HG02798 (cell line): ENCODE data around the gene MROH7.

Experiments
- ATAC-seq: cut with Tn5 transposase; IDR thresholded peaks from one replicate; pipeline ENCODE4 v1.9.1; 2021; ENCODE audit warnings: mild to moderate bottlenecking; ENCODE audit not compliant: unreplicated experiment, poor library complexity

MROH7 gene

DNA sequence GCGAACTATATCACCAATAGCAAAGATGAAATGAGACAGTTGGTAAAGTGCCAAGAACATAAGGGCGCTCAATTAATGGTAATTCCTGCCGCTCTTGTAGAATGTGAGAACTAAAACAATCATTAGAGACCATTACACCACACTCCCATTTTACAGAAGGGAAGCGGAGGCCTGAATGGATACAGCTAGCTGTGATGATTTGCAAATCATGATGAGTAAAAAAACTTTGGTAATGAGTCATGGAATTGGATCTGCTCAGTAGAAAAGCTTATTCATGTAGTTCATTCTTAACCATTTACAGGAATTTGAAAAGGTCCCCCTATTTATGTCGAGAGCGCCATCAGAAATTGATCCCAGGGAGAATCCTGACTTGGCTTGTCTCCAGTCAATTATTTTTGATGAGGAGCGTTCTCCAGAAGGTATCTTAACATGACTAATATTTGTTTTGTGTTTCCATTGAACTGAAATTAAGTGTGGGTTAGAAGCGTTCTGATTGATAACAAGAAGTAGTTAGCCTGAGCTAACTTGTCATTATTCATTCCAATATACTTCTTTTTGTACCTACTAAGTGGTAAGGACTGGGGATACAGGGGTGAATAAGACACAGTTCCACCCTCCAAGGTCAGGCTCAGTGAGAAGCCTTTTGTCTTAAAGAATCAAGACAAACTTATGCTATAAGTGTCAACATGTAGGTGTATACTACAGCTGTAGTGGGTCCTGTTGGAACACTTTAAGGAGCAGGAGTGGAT is 74.9 kb downstream of the MROH7 start:
- no peak for ATAC-seq

DNA sequence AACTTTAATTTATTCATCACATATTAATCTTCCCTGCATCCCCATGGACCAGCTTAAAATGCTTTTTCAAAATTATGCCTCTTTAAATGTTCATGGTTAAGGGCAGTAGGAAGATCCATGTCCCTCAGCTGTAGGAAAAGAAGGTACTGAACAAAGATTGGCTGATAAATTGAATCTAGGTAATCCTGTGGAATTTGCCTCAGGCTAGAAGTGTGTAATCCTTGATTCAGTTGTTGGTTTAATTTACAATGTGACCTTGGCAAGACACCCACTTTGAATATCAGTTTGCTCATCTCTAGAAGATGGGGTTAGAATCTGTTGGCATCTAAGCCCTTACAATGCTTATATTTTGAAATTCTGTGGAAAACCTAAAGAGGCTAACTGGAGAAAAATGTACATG is 80.1 kb downstream of the MROH7 start:
- no peak for ATAC-seq

DNA sequence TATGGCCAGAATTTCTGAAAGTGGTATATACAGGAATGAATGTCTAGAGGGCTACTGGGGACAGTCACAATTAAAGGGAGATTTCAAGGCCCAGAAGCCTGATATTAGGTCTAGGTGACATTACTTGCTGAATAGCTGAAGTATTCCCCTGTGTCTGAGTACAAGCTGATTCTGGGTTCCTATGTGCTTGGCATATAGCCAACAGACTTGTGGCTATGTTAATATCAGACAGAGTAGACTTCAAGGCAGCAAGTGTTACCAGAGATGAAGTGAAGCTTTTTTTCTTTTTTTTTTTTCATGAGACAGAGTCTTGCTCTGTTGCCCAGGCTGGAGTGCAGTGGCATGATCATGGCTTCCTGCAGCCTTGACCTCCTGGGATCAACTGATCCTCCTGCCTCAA is 82.4 kb downstream of the MROH7 start:
- no peak for ATAC-seq

DNA sequence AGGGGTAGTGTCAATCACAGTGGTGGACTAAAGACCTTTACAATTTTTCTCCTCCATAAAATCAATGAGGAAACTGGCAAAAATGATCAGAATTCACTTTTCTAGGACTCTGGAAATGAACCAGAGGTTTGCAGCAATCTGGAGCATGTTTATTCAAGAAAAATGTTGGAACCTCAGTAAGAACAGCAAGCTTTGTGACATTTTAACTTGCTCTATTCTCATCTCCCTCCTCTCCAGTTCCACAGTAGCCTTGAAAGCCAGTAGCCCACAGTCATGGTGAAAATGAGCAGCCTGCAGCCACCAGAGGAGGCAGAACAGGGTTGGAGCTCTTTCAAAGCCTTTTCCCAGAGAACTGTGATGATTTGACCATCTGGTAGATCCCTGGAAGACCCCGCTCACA is 83.2 kb downstream of the MROH7 start:
- ATAC-seq = no peak

DNA sequence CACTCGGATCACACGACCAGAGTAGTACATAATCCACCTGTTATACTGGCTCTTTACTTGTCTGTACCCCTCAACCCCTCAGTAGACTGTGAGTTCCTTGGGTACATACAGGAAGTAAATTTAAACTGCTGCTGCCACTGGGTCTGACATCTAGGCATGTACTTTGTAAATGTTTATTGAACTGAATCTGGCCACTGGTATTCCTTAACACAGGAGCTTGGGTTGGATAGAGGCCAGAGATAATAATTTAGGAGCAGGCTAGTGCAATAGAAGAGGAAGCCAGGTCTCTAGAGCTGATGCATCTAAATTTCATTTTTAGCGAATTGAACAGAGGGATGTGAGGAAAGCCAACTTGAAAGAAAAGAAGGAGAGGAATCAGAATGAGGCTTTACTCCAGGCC is 86.4 kb downstream of the MROH7 start:
- no peak for ATAC-seq

DNA sequence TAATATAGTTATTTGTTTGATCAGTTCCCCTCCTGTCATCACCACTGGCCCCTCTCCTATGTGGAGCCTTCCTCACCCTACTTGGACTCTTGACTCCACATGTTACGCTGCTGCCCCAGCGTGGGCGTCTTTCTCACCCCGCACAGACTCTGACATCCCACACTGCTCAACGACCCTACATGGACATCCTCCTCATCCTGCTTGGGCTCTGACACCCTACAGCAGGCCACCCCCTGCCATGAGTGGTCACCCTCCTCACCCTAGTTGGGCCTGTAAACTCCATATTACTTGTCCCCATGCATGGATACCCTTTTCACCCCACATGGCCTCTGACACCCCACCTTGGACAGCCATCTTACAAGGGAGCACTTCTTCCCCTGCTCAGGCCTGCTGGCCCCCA is 95.1 kb downstream of the MROH7 start:
- no peak for ATAC-seq

DNA sequence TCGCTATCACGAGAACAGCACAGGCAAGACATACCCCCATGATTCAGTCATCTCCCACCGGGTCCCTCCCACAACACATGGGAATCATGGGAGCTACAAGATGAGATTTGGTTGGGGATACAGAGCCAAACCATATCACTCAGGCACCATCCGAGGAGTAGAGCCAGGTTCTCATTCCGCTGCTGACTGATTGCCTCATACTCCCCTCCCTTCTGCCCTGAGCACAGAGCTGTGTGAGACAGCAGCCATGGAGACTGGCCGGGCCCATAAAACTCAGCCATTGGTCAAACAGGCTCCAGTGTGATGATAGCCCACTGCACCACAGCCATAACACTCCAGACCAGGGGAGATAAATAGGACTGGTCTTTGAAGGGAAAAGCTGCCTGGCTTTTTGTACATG is 96.7 kb downstream of the MROH7 start:
- ATAC-seq = no peak

DNA sequence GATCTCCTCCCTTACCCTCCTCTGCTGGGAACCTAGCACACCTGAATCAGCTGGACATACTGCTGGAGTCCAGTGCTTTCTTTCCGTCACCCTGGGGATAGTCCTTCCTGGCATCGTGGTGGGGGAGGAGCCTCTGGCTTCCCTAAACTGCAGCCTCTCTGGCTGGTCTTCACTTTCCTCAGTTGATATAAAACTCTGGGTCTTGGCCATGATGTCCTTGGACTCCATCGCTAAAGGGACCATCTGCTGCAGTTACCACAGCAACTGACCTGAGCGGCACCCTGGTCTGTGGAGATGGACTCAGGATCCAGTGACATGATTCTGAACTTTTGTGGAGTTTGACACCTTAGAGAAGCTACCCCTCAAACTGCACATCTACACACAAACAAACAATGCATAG is 99.9 kb downstream of the MROH7 start:
- no peak for ATAC-seq

DNA sequence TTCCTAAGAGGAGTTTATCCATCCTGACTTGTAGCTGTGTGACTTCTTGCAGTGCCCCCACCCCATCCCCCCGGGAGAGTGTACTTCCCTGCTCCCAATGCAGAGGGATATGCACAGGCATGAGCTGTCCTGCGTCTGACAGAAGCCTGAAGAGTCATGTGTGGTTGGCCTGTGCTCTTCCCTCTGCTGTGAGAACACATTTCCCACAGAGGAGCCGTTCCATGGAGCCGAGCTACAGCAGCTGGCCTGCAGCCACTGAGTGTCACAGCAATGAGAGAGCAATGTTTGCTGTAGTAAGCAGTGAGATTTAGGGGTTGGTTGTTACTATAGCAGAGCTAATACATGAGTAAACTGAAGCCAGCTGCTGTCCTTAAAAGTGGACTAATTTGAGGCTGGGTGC is 100.7 kb downstream of the MROH7 start:
- ATAC-seq = no peak

DNA sequence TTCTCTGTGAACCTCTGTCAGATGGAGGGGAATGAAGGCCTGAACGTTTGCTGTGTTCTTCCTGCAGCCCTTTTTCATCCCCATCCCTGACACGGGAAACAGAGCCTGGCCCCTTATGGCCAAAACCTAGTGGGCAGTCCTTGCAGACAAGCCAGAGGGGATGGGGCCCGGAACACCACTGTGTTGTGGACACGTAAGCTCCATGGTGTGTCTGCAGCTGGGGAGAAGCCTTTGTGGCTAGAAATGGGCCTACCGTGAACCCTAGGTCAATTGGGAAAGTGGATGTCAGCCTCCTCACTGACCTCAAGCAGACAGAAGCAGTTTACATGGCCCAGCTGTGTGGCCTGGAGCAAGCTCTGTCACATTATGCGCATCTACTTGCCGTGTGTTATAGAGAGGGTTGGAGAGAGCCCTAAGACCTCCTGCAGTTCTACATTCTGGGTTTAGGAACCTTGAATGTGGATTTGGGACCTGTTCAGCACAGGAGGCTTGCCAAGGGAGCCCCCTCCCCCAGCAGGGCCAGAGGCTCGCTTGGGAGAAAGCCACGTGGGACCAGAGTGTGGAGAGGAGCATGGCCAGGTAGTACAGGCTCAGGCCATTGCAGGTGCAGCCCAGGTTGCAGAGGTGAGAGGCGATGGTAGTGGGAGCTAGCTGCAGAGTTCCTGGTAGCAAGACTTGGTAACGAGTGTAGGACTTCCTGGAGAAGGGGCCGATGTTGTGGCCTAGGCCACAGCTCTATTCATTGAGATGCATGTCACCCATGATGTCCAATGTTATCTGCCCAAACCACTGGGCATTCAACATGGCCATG is 102.0 kb downstream of the MROH7 start:
- no peak for ATAC-seq

DNA sequence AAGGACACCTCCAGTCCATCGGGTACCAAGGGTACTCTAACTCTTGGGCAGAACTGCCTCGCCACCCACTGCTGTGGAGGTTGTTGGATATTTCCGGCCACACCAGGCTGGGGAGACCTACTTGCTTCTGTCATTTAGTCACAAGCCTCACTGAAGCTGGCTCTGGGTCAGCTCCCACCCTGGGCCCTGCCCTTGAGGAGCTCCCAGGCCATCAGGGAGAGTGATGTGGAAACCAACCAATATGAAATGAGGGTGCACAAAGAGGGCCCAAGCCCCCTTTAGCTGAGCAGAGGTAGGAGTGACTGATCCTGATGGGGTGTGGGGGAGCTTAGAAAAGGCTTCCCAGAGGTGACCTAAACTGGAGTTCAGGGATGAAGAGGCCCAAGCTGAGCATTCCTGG is 103.1 kb downstream of the MROH7 start:
- no peak for ATAC-seq

DNA sequence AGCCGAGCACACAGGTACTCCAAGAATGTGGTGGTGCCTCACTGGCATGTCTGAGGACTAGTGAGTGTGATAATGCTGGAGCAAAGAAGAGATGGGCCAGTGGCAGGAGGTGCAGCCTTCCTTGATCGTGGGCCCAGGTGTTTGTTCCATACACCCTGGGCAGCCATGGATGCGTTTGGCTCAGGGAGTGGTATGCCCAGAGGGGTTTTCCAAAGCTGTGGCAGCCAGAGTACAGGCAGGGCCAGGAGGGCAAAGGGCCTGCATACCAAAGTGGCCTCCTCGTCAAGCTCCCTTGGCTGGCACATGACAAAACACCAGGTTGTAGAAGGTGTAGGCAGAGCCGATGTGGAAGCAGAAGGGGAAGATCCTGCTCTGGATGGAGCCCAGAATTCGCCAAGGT is 103.7 kb downstream of the MROH7 start:
- no peak for ATAC-seq

DNA sequence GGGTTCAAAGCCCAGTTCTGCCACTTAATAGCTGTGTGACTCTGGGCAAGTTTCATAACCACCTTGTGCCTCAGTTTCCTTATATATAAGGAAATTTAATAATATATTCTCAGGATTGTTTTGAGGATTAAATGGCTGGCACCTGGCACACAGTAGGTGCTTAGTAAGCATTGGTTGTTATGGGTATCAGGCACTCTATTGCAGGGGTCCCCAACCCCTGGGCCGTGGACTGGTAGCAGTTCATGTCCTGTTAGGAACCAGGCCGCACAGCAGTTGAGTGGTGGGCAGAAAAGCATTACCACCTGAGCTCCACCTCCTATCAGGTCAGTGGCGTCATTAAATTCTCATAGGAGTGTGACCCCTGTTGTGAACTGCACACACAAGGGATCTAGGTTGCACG is 104.3 kb downstream of the MROH7 start:
- no peak for ATAC-seq

DNA sequence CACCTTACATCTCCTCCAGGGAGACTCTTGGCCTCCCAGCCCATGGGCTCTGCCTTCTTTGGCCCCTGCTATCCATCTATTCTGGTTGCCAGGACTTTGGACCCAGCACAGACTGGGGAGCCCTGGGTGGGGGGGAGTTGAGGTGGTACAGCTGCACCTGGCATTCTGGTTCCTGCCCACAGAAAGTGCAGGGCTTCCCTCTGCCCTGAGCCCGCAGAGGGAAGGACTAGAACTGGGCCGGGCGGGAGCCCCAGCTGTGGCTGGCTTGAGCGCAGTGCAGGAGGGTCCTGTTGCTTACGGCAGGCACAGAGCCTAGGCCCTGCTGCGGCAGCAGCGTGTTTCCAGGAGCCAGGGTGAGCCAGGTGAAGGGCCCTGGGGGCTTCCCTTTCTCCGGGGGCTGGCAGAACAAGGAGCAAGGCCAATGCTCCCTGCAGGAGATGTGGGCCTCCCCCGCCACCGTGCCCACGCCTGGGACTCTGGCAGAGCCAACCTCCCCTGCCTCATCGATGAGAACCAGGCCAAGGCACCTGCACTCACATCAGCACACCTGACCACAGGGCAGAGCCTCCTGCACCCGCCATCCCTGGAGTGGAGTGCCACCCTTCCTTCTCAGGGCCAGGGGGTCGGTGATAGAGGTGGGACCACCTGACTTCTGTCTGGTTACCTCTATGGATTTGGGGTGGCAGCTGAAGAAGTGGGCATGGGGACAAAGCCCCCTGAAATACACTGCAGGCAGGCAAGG is 106.7 kb downstream of the MROH7 start:
- no peak for ATAC-seq

DNA sequence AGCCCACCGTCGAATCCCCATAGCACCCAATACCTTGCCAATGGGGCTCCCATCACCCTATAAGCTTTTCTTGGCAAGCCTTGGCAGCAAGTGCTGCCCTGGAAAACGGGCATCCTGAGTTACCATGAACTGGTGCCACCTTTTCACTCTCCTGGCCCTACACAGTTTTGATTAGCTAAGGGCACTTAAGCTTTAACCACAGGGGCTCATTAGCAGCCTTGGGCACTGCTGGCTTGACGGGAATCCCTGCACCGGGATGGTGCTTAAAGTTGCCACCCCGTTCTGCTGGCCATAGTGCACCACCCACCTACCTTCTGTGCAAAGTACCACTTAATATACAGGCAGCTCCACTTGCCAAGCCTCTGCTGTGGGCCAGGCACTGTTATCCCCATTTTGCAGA is 109.0 kb downstream of the MROH7 start:
- ATAC-seq = no peak

DNA sequence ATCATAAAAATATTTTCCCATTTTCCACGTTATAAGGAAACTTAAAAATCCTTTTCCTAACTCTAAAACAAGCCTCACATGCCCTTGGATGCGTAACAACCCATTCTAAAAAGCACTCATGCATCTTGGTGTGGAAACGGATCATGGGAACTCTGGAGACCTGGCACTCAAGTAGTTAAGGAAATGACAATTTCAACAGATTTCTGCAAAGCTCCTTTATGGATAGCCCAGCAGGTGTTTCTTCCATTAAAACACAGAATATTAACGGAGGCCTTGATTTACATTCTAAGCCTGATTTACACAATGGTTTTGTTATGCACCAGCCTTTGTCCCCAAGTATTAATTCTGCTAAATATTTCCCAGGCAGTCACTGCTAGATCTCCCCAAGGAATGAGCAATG is 109.8 kb downstream of the MROH7 start:
- ATAC-seq = no peak

DNA sequence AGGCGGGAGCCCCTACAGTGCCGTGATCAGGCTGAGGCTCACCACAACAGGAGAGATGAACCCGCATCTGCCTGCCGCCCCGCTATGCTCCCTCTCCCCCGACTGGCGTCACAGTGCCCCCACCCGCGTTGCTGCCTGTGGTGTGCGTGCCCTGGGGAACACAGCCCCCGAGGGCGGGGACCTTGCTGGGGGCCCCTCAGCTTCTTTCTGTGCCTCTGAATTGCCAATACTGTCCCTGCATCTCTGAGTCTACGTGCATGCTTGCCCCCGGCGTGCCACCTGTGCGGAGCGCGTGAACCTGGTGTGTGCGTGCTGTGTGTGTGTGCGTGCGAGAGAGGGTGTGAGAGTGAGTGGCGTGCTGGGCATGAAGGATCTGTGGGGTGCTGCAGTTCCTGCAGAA is 112.5 kb downstream of the MROH7 start:
- no peak for ATAC-seq

DNA sequence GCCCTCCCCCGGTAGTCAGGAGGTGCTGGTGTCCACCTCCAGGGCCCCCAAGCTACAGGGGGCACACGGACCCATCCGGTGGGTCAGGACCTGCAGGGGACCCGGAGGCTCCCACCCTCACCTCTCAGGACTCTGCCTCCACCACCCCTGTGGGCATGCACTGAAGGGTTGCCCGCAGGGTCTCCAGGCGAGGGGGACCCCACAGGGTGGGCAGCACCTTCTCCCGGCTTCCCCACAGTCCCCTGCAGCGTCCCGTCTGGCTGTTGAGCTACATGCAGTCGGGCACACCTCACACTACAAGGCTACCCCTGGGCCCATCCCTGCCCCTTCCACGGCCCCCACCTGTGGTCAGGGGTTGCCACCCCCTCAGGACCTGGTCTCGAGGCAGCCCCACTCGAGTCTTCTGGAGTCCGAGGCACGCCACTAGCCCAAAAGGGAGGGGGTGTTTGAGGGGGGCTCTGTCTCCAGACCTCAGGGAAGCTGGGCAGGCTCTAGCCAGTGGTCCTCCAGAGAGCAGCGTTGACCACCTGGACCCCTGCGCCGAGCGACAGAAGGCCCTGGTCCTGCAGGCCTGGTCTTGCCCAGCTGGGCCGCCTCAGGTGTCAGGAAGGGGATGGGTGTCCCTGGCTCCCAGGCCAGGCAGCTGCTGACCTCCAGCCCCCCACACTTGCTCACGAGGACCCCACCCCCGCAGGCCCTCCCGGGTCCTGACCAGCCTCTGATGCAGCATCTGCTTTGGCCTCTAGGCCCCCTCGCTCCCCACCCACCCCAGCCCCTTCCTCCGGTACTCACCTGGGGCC is 113.1 kb downstream of the MROH7 start:
- ATAC-seq = no peak

DNA sequence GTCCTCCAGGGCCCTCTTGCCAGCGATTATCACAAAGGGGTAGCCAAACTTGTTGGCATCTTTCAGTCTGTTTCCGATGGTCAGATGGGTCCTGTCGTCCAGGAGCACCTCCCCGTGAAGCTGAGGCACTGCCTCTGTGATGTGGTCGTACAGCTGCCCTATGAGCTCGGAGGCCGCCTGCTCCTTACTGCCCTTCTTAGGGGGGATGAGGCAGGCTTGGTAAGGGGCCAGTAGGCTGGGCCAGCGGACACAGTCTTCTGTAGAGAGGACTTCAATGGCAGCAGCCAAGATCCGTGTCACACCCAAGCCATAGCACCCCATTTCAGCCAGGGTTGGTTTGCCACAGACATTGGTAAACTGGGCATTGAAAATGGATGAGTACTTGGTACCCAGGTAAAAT is 116.2 kb downstream of the MROH7 start:
- ATAC-seq = no peak

DNA sequence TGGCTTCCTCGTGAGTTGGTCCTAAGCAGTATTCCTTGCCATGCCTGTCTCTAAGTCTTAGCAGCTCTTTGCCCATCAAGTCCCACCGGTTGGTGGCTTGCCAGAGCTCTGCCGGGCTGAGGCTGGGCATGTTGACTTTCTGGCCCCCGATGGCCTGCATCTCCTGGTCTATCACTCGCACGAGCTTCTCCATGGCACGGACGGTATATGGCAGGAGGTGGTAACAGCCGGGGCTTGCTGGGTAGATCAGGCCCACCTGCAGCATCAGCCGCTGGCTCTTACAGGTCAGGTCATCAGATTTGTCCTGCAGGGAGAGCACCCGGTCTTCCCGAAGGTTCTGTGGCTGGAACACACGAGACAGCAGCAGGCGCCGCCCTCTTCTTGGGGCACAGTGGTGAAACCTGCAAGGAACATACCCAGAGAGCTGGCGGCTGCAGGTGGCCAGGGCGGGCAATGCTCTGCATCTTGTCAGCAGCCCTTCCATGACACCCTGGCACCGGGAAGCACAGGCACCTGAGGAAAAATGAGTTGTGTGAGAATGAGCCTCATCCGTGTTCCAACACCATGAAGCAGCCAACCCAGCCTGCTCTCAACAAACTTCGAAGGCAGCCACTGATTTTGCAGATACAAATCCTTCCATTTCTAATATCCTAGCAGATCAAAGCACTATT is 117.2 kb downstream of the MROH7 start:
- no peak for ATAC-seq
